ENCODE results near the gene CCR6.
"Not testable (repeated sequence)": the region's sequence is repeated elsewhere in the genome, so short reads cannot be mapped to it uniquely, and the experiment has no call there.

- TF ChIP-seq CTCF (IDR thresholded peaks at IDR 0.05 in 4 of 5, conservative IDR thresholded peaks at IDR 0.05 in 1 of 5); POLR2A (IDR thresholded peaks at IDR 0.05): not testable (repeated sequence)
These were observed 64.4 kb downstream of the CCR6 start for GRCh38 chr6:167187275-167187674.

Data from gastrocnemius medialis (tissue), 4 donors.